ENCODE data around the gene ANKZF1. TPM values are rescaled to one million over a fixed set of nuclear protein-coding genes. Genes with fewer than 3 reads are reported as not detected.

ANKZF1 gene
- total RNA-seq, 1 donor from 2014 or later: 65.9 TPM

DNA sequence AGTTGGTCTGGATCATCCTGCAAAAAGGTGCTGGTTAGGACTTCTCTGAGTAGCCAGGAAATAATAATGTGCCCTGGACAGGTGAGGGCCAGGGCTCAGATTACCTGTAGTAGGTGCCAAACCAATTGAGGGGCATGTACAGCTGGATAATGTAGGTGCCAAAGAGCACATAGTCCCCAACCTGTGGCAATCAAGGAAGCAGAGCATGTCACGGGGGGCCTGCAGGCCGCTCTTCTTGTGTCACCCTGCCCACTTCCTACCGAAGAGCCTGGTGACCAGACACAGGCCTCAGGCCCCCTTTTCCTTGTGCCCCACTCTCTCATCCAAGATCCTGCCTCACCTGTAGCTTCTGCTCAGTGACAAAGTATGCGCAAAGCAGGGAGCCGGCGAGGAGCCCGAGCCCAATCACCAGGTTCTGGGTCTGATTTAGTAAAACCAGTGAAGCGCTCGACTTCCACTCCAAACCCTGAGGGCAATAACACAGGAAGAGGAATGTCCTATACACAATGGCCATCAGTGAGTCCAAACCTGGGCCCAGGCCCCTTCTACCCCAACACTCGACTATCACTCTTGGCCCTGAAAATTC is 16.0 kb upstream of the ANKZF1 start:
- no peak overlapping the region for H3K27ac Mint-ChIP-seq
- Histone ChIP-seq H3K36me3 (no peaks in the 10 kb centered on the region), H3F3A (ENCODE audit: low read depth) (peaks cover 11% of the 10 kb centered on the region), H2AFZ (replicated peaks) (no peak overlapping the region), H3K4me2 (no peak overlapping the region), H3K9me3 (ENCODE audit: low read depth) (no peaks in the 10 kb centered on the region), H4K20me1 (ENCODE audit: low read depth) (peaks cover 10% of the 10 kb centered on the region), H3K27me3 (no peaks in the 10 kb centered on the region), H3K4me1 (peaks cover 4% of the 10 kb centered on the region), H3K9ac (no peak overlapping the region), H3K4me3 (no peak overlapping the region), H3K79me2 (ENCODE audit: low read depth) (no peaks in the 10 kb centered on the region), H3K27ac (no peak overlapping the region)
- H3K9me3 Mint-ChIP-seq: no peaks in the 10 kb centered on the region
- H3K4me3 Mint-ChIP-seq: no peak overlapping the region
- H3K4me1 Mint-ChIP-seq: peaks cover 13% of the 10 kb centered on the region
- TF ChIP-seq, protein P1, sequence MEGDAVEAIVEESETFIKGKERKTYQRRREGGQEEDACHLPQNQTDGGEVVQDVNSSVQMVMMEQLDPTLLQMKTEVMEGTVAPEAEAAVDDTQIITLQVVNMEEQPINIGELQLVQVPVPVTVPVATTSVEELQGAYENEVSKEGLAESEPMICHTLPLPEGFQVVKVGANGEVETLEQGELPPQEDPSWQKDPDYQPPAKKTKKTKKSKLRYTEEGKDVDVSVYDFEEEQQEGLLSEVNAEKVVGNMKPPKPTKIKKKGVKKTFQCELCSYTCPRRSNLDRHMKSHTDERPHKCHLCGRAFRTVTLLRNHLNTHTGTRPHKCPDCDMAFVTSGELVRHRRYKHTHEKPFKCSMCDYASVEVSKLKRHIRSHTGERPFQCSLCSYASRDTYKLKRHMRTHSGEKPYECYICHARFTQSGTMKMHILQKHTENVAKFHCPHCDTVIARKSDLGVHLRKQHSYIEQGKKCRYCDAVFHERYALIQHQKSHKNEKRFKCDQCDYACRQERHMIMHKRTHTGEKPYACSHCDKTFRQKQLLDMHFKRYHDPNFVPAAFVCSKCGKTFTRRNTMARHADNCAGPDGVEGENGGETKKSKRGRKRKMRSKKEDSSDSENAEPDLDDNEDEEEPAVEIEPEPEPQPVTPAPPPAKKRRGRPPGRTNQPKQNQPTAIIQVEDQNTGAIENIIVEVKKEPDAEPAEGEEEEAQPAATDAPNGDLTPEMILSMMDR (IDR thresholded peaks at IDR 0.05): no peak
- TF ChIP-seq EZH2phosphoT487 (IDR thresholded peaks at IDR 0.05): no peak
- no peak for TF ChIP-seq EZH2 (IDR thresholded peaks at IDR 0.05)
- H3K36me3 Mint-ChIP-seq: peaks cover 13% of the 10 kb centered on the region
- no peak for DNase-seq (ENCODE audit: low spot score)
- H3K27me3 Mint-ChIP-seq (ENCODE audit: insufficient read depth, low read depth): peaks cover 8% of the 10 kb centered on the region

DNA sequence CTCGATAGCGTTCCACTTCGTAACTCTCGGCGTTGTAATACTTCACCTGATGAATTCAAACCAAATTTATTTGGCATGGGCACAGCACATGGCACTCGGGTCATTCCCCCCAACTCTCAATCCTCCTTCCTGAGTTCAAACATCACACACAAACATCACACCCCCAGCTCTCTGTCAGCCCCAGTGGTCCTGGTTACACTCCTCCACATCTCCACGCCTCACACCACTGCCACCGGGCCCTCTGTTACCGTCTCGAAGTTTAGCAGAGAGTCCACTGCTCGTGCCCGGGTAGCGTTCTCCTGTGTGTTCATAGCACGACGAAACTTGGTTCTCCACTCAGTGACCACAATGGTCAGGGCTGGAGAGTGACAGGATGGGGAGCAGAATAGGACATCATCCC is 15.5 kb upstream of the ANKZF1 start:
- Mint-ChIP-seq H3K4me3 (no peak overlapping the region), H3K9me3 (no peaks in the 10 kb centered on the region)
- no peak overlapping the region for H2AFZ ChIP-seq (replicated peaks)

DNA sequence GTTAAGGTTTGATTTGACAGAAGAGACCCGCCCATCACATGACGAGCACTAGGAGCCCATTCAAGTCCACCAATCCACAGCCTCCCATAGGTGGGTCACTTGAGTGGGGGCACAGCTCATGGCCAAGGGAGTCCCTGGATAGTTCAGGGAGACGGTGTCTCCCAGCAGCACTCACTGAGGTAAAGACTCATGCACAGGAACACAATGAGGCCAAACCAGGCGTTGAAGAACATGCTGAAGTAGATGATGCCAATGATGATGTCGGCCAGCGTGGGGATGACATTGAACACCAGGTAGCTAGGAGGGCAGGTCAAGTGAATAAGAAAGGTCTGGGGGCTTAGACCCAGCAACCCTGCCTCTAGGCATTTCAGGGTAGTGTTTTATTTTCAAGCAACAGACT is 14.8 kb upstream of the ANKZF1 start:
- H4K20me1 ChIP-seq (ENCODE audit: low read depth): peaks cover 10% of the 10 kb centered on the region
- H3K4me3 ChIP-seq: no peak overlapping the region
- no peaks in the 10 kb centered on the region for H3K36me3 ChIP-seq
- Mint-ChIP-seq H3K4me1 (peaks cover 19% of the 10 kb centered on the region), H3K27me3 (ENCODE audit: insufficient read depth, low read depth) (peaks cover 12% of the 10 kb centered on the region), H3K27ac (no peak overlapping the region), H3K4me3 (no peak overlapping the region), H3K9me3 (no peaks in the 10 kb centered on the region), H3K36me3 (peaks cover 16% of the 10 kb centered on the region)
- H3K27me3 ChIP-seq: no peaks in the 10 kb centered on the region
- TF ChIP-seq EZH2 (IDR thresholded peaks at IDR 0.05) (no peak), EZH2phosphoT487 (IDR thresholded peaks at IDR 0.05) (no peak)
- TF ChIP-seq, protein P1 (IDR thresholded peaks at IDR 0.05): no peak
- no peak overlapping the region for H3K27ac ChIP-seq
- H3K79me2 ChIP-seq (ENCODE audit: low read depth): no peaks in the 10 kb centered on the region
- H3K4me1 ChIP-seq: peaks cover 4% of the 10 kb centered on the region
- H3F3A ChIP-seq (ENCODE audit: low read depth): peaks cover 22% of the 10 kb centered on the region
- H2AFZ ChIP-seq (replicated peaks): no peak overlapping the region
- H3K9ac ChIP-seq: no peak overlapping the region
- no peak overlapping the region for H3K4me2 ChIP-seq
- H3K9me3 ChIP-seq (ENCODE audit: low read depth): no peaks in the 10 kb centered on the region
- no peak for DNase-seq (ENCODE audit: low spot score)

More for the DNA sequence above, 15.5 kb upstream of the ANKZF1 start:
- H3K36me3 Mint-ChIP-seq: peaks cover 13% of the 10 kb centered on the region
- Histone ChIP-seq H3K9ac (no peak overlapping the region), H3K4me2 (no peak overlapping the region), H3K36me3 (no peaks in the 10 kb centered on the region), H3F3A (ENCODE audit: low read depth) (peaks cover 16% of the 10 kb centered on the region), H3K9me3 (ENCODE audit: low read depth) (no peaks in the 10 kb centered on the region), H3K4me1 (peaks cover 4% of the 10 kb centered on the region), H3K4me3 (no peak overlapping the region), H3K27me3 (no peaks in the 10 kb centered on the region), H3K27ac (no peak overlapping the region), H3K79me2 (ENCODE audit: low read depth) (no peaks in the 10 kb centered on the region), H4K20me1 (ENCODE audit: low read depth) (peaks cover 10% of the 10 kb centered on the region)
- peaks cover 10% of the 10 kb centered on the region for H3K27me3 Mint-ChIP-seq (ENCODE audit: insufficient read depth, low read depth)
- no peak for DNase-seq (ENCODE audit: low spot score)
- peak overlapping the region; percentile 44 for H3K27ac Mint-ChIP-seq
- TF ChIP-seq EZH2 (IDR thresholded peaks at IDR 0.05): no peak
- TF ChIP-seq, protein P1 (IDR thresholded peaks at IDR 0.05): no peak
- TF ChIP-seq EZH2phosphoT487 (IDR thresholded peaks at IDR 0.05): no peak
- peaks cover 13% of the 10 kb centered on the region for H3K4me1 Mint-ChIP-seq
